Ishikawa (cell line): ENCODE measurements around the gene RNF213.

Experiments
- CEBPB ChIP-seq: IDR thresholded peaks from 2 replicates; pipeline ENCODE4 v1.6.1; 2012
- CREB1 ChIP-seq: IDR thresholded peaks from 2 replicates; pipeline ENCODE4 v1.6.1; 2012; ENCODE audit warnings: low read depth
- EGR1 ChIP-seq: IDR thresholded peaks from 2 replicates; pipeline ENCODE4 v1.6.1; 2012
- EP300 ChIP-seq: IDR thresholded peaks from 2 replicates; pipeline ENCODE4 v1.6.1; 2012; ENCODE audit warnings: borderline replicate concordance
- FOXM1 ChIP-seq: IDR thresholded peaks from 2 replicates; pipeline ENCODE4 v1.6.1; 2012; ENCODE audit warnings: low read depth, borderline replicate concordance
- NFIC ChIP-seq: IDR thresholded peaks from 2 replicates; pipeline ENCODE4 v1.6.1; 2012
- RAD21 ChIP-seq: IDR thresholded peaks from 2 replicates; pipeline ENCODE4 v1.6.1; 2012; ENCODE audit warnings: low read depth
- TAF1 ChIP-seq: IDR thresholded peaks from 2 replicates; pipeline ENCODE4 v1.6.1; 2012; ENCODE audit warnings: low read depth, mild to moderate bottlenecking
- TCF12 ChIP-seq: IDR thresholded peaks from 2 replicates; pipeline ENCODE4 v1.6.1; 2012; ENCODE audit warnings: low read depth
- TEAD4 ChIP-seq: IDR thresholded peaks from 2 replicates; pipeline ENCODE4 v1.6.1; 2012
- YY1 ChIP-seq: IDR thresholded peaks from 2 replicates; pipeline ENCODE4 v1.6.1; 2012; ENCODE audit warnings: low read depth
- ZBTB7A ChIP-seq: IDR thresholded peaks from 2 replicates; pipeline ENCODE4 v1.6.1; 2012; ENCODE audit warnings: low read depth
- TF ChIP-seq, protein P1 (sequence below): IDR thresholded peaks from 2 replicates; pipeline ENCODE4 v1.6.1; 2012
- TF ChIP-seq, protein P2 (sequence below): IDR thresholded peaks from 2 replicates; pipeline ENCODE4 v1.6.1; 2012
- TF ChIP-seq, protein P3 (sequence below): IDR thresholded peaks from 2 replicates; pipeline ENCODE4 v1.6.1; 2012; ENCODE audit warnings: low read depth, mild to moderate bottlenecking

Gene RNF213

DNA sequence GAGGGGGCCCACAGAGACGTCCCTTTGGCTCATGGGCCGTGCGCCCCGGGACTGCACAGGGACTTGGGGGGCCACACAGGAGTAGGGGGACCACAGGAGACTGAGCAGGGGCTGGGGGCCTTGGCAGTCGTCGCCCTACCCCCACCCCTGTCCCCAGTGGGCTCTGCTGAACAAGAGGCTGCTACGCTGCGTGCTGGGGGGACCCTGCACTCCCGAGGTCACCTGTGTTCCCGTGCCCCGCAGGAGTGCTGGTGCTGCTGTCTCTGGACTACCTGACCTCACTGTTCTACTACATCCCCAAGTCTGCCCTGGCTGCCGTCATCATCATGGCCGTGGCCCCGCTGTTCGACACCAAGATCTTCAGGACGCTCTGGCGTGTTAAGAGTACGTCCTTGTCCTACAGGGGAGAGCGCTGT, 14.4 kb upstream of the RNF213 start:
- TF ChIP-seq ZBTB7A: no peak
- no peak for TF ChIP-seq CEBPB
- TF ChIP-seq EP300: no peak
- no peak for TF ChIP-seq RAD21

DNA sequence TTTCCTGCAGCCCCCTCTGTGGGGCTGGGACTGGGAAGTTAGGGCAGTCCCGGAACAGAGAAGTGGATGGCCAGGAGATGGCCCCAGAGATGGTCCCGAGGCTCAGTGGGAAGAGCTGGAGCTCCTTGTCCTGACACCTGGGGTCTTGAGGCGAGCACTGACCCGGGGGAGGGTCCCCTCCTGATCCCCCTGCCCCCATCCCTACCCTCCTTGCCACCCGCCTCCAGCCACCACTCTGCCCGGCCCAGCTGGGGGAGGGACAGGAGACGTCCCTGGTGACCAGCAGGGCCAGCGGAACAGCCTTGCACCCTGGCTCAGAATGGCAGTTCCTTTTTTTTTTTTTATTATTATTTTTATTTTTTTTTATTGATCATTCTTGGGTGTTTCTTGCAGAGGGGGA, 13.9 kb upstream of the RNF213 start:
- TF ChIP-seq TAF1: no peak
- TF ChIP-seq RAD21: no peak
- no peak for TF ChIP-seq CREB1
- TF ChIP-seq, protein P1, sequence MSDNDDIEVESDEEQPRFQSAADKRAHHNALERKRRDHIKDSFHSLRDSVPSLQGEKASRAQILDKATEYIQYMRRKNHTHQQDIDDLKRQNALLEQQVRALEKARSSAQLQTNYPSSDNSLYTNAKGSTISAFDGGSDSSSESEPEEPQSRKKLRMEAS: no peak
- TF ChIP-seq CEBPB: no peak
- no peak for TF ChIP-seq ZBTB7A
- TF ChIP-seq NFIC: no peak
- TF ChIP-seq, protein P2, sequence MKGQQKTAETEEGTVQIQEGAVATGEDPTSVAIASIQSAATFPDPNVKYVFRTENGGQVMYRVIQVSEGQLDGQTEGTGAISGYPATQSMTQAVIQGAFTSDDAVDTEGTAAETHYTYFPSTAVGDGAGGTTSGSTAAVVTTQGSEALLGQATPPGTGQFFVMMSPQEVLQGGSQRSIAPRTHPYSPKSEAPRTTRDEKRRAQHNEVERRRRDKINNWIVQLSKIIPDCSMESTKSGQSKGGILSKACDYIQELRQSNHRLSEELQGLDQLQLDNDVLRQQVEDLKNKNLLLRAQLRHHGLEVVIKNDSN: no peak
- no peak for TF ChIP-seq EP300
- no peak for TF ChIP-seq TEAD4

DNA sequence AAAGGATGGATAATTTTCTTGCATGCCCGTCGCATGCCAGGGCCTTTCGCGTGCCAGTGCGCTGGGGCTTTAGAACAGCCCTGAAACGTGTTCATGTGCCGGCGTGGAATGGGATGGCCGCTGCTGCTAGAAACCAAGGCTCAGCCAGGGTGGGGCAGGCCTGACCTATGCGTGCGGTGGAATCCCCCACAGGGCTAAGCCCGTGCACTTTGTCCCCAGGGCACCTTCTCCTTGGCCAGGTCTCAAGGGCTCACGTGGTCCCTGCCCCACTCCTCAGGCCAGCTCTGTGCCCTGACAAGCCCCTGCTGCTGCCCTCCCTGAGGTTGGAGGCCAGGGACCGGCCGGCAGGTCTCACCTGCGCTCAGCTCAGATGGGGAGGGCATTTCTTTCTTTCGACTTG, 13.1 kb upstream of the RNF213 start:
- TF ChIP-seq TCF12 (no peak), ZBTB7A (no peak), FOXM1 (no peak)

DNA sequence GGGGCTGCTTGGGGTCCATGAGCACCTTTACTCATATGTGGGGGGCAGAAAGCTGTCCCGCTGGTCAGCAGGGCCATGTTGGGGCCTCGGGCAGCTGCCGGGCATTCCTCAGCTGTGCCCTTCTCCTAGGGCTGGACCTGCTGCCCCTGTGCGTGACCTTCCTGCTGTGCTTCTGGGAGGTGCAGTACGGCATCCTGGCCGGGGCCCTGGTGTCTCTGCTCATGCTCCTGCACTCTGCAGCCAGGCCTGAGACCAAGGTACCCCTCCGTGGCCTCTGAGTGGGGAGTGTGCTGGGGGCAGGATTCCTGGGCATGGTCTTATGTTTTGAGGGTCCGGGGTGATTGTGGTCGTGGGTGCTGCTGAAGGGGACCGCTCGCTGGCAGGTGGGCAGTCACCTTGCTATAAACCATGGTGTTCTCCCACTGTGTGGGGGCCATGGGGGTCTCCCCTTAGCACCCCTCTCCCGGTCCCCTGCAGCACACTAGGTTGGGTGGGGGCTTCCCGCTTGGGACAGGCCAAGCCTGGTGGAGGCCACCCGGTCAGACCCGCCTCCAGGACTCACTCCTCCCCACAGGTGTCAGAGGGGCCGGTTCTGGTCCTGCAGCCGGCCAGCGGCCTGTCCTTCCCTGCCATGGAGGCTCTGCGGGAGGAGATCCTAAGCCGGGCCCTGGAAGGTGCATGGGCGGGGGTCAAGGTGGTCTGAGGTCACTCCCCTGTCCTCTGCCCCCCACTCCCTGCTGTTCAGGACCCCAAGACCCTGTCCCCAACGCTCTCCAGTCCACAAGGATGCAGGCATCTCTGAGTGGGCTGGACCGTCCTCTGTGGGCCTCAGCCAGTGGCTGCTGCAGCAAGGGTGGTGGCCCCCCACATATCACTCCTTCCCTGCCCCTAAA, 12.4 kb upstream of the RNF213 start:
- TF ChIP-seq TAF1: no peak
- TF ChIP-seq EP300: no peak
- TF ChIP-seq, protein P1: no peak
- TF ChIP-seq, protein P2: no peak
- TF ChIP-seq CREB1: no peak
- TF ChIP-seq, protein P3, sequence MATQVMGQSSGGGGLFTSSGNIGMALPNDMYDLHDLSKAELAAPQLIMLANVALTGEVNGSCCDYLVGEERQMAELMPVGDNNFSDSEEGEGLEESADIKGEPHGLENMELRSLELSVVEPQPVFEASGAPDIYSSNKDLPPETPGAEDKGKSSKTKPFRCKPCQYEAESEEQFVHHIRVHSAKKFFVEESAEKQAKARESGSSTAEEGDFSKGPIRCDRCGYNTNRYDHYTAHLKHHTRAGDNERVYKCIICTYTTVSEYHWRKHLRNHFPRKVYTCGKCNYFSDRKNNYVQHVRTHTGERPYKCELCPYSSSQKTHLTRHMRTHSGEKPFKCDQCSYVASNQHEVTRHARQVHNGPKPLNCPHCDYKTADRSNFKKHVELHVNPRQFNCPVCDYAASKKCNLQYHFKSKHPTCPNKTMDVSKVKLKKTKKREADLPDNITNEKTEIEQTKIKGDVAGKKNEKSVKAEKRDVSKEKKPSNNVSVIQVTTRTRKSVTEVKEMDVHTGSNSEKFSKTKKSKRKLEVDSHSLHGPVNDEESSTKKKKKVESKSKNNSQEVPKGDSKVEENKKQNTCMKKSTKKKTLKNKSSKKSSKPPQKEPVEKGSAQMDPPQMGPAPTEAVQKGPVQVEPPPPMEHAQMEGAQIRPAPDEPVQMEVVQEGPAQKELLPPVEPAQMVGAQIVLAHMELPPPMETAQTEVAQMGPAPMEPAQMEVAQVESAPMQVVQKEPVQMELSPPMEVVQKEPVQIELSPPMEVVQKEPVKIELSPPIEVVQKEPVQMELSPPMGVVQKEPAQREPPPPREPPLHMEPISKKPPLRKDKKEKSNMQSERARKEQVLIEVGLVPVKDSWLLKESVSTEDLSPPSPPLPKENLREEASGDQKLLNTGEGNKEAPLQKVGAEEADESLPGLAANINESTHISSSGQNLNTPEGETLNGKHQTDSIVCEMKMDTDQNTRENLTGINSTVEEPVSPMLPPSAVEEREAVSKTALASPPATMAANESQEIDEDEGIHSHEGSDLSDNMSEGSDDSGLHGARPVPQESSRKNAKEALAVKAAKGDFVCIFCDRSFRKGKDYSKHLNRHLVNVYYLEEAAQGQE: no peak
- TF ChIP-seq TEAD4: no peak
- no peak for TF ChIP-seq ZBTB7A

DNA sequence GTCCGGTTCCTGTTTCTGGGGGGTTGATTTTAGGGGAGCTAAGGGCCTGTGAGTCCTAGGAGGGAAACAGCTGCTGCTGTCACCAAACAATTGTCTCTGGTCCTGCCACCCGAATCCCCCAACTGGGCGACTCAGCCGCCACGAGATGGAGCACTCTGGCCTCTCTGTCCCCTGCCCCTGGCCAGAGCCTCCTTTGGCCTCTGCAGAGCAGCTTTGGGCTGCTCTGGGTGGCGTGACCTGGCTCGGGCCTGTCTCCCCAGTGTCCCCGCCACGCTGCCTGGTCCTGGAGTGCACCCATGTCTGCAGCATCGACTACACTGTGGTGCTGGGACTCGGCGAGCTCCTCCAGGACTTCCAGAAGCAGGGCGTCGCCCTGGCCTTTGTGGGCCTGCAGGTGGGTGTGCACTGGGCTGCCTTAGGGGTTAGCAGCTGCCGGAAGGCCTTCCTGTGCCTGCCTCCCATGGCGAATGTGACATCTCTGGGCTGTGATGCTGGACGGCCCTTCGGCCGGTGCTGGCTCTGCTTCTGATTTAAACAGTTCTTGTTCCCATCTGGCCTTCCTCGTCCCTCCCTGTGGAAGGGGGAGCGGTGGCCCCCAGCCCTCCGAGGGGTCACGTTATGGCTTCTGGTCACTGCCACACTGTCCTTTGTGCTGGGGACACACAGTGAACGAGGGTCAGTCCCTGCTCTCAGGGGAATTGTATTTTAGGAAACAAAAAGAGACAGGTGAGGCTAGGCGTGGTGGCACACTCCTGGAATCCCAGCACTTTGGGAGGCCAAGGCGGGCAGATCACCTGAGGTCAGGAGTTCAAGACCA, 11.6 kb upstream of the RNF213 start:
- TF ChIP-seq CREB1 (no peak), EP300 (no peak), TAF1 (no peak), ZBTB7A (no peak), EGR1 (no peak), YY1 (no peak), TEAD4 (no peak), RAD21 (no peak)
- TF ChIP-seq, protein P1: no peak
- TF ChIP-seq, protein P2: no peak
- TF ChIP-seq, protein P3: no peak
